ENCODE results near the gene USP24.

USP24 gene

DNA sequence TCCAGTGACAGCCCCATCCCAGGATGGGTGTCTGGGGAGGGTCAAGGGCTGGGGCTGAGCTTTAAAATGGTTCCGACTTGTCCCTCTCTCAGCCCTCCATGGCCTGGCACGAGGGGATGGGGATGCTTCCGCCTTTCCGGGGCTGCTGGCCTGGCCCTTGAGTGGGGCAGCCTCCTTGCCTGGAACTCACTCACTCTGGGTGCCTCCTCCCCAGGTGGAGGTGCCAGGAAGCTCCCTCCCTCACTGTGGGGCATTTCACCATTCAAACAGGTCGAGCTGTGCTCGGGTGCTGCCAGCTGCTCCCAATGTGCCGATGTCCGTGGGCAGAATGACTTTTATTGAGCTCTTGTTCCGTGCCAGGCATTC lies 151.6 kb downstream of the USP24 start:
- Histone ChIP-seq H3K9me3 (ENCODE audit: control insufficient read depth, insufficient read depth, low read length) (no peaks in the 10 kb centered on the region), H3K4me3 (ENCODE audit: low read length) (no peak overlapping the region), H3K27ac (ENCODE audit: low read length) (no peak overlapping the region), H3K36me3 (ENCODE audit: control insufficient read depth, insufficient read depth, low read length) (peaks cover 40% of the 10 kb centered on the region), H3K4me1 (ENCODE audit: control insufficient read depth, insufficient read depth, low read length) (no peaks in the 10 kb centered on the region), H3K27me3 (ENCODE audit: control insufficient read depth, insufficient read depth, low read length) (no peaks in the 10 kb centered on the region)
- DNase-seq (ENCODE audit: low read depth, low spot score), result no peak
- WGBS (ENCODE audit: insufficient coverage, insufficient read length), result no CpG with 5 or more reads among the region's 9 CpGs

DNA sequence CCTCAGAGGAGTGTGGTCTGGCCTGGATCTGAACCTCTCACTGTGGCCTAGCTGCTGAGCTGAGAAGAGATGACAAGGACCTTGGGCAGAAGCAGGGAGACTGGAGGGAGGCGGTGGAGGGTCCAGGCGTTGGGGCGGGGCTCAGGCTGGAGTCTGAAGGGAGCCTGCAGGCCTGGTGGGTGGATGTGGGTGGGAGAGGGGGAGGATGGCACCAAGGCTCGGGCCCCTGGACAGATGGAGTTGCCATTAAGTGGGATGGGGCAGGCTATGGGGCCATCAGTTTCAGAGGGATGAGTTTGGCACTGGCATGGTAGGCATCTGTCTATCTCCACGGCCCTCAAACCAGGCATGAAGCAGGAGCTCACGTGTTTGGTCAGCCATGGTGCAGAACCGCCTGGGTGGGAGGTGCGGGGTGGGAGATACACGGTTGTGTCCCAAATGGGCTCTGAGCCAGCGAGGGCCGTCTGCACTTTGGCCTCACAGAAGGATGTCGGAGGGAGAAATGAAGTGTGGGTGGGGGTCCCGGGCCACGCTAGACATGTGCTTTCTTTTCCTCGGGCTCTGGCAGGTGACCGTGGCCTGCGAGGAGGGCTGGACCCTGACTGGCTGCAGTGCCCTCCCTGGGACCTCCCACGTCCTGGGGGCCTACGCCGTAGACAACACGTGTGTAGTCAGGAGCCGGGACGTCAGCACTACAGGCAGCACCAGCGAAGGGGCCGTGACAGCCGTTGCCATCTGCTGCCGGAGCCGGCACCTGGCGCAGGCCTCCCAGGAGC lies 152.2 kb downstream of the USP24 start:
- Histone ChIP-seq H3K36me3 (ENCODE audit: control insufficient read depth, insufficient read depth, low read length) (peaks cover 41% of the 10 kb centered on the region), H3K27ac (ENCODE audit: low read length) (no peak overlapping the region), H3K4me1 (ENCODE audit: control insufficient read depth, insufficient read depth, low read length) (no peaks in the 10 kb centered on the region), H3K9me3 (ENCODE audit: control insufficient read depth, insufficient read depth, low read length) (no peaks in the 10 kb centered on the region), H3K27me3 (ENCODE audit: control insufficient read depth, insufficient read depth, low read length) (no peaks in the 10 kb centered on the region), H3K4me3 (ENCODE audit: low read length) (no peak overlapping the region)
- no peak for DNase-seq (ENCODE audit: low read depth, low spot score)
- WGBS (ENCODE audit: insufficient coverage, insufficient read length), result no CpG with 5 or more reads among the region's 29 CpGs

DNA sequence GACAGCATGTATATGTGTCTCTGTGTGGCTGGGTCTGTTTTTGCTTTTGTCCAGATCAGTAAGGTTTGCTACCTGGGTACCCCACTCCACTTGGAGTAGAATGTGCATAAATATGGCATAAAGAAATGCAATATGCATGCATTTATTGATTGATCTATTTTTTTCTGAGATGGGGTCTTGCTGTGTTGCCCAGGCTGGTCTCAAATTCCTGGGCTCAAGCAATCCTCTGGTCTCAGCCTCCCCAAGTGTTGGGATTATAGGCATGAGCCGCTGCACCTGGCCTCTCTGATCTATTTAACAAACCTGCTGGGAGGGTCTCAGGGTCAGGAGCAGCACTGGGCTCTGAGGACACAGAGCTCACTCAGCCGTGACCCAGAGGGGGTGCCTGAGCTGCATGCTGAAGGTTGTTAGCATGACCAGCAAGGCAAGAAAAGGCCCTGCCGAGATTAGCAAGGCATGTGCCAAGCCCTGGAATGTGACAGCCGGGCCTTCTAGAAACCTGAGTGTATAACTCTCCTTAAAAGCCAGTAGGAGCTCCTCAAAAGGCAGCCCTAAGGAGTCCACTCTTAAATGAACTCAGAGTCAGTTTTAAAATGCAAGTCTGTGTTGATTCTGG lies 153.3 kb downstream of the USP24 start:
- no peaks in the 10 kb centered on the region for H3K9me3 ChIP-seq (ENCODE audit: control insufficient read depth, insufficient read depth, low read length)
- no peak overlapping the region for H3K27ac ChIP-seq (ENCODE audit: low read length)
- H3K36me3 ChIP-seq (ENCODE audit: control insufficient read depth, insufficient read depth, low read length), result peaks cover 42% of the 10 kb centered on the region
- H3K27me3 ChIP-seq (ENCODE audit: control insufficient read depth, insufficient read depth, low read length), result no peaks in the 10 kb centered on the region
- DNase-seq (ENCODE audit: low read depth, low spot score), result no peak
- H3K4me1 ChIP-seq (ENCODE audit: control insufficient read depth, insufficient read depth, low read length), result no peaks in the 10 kb centered on the region
- no peak overlapping the region for H3K4me3 ChIP-seq (ENCODE audit: low read length)
- no CpG with 5 or more reads among the region's 4 CpGs for WGBS (ENCODE audit: insufficient coverage, insufficient read length)

DNA sequence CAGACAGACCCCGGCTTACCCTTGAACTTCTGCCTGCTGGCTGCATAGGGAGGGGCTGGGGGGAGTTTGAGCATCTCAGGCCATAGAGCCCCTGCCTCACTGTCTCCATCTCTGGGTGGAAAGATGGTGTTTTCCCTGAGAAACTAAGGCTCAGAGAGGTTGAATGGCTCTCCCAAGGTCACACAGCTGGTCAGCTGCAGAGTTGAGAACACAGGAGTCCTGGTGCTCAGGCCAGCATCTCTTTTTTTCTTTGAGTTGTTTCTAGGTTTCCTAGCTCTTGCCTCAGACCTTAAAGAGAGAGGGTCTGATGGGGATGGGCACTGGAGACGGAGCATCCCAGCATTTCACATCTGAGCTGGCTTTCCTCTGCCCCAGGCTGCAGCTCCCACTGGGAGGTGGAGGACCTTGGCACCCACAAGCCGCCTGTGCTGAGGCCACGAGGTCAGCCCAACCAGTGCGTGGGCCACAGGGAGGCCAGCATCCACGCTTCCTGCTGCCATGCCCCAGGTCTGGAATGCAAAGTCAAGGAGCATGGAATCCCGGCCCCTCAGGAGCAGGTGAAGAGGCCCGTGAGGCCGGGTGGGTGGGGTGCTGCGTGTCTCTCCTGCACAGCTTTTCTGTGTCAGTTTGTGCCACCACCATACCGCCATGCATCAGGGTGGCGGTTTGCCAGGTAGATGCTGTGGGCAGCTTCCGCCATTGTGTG lies 154.0 kb downstream of the USP24 start:
- no peaks in the 10 kb centered on the region for H3K9me3 ChIP-seq (ENCODE audit: control insufficient read depth, insufficient read depth, low read length)
- WGBS (ENCODE audit: insufficient coverage, insufficient read length), result no CpG with 5 or more reads among the region's 13 CpGs
- no peak for DNase-seq (ENCODE audit: low read depth, low spot score)
- H3K27ac ChIP-seq (ENCODE audit: low read length), result no peak overlapping the region
- no peak overlapping the region for H3K4me3 ChIP-seq (ENCODE audit: low read length)
- no peaks in the 10 kb centered on the region for H3K4me1 ChIP-seq (ENCODE audit: control insufficient read depth, insufficient read depth, low read length)
- H3K27me3 ChIP-seq (ENCODE audit: control insufficient read depth, insufficient read depth, low read length), result no peaks in the 10 kb centered on the region
- peaks cover 48% of the 10 kb centered on the region for H3K36me3 ChIP-seq (ENCODE audit: control insufficient read depth, insufficient read depth, low read length)

DNA sequence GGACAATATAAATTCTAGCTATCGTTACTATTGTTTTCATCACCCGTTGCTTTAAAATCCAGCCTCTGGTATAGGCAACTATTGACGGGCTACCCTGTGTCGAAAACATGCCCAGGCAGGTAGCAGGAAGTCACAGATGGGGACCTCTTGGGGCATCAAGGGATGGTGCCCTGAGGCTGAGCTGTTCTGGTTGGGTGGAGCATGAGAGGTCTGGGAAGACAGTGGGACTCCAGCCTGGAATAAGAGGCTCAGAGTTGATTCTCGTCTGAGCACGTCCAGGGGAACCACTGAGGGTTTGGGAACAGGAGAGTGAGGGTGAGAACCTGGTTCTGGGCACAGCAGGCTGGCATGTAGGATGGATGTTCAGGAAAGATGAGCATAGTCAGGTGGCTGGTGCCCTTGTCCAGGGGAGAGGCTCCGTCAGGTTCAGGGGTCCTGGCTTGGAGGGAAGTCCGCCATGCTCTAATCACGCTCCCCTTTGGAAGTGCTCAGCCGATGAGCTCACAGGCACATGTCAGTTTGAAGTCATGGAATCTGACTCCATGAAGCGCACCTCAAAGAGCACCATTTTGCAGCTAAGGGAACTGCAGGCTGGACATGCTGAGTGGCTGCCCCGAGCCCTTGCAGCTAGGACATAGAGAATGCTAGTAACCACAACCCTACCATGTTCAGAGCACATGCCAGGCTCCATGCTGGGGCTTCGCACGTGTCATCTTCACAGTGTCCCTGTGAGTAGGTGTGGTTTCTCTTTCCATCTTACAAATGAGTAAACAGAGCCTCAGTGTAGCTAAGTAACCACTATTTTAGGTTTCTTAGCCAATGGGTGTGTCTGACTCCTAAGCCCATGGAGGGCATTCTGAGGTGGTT lies 154.8 kb downstream of the USP24 start:
- no peaks in the 10 kb centered on the region for H3K27me3 ChIP-seq (ENCODE audit: control insufficient read depth, insufficient read depth, low read length)
- no peak for DNase-seq (ENCODE audit: low read depth, low spot score)
- H3K9me3 ChIP-seq (ENCODE audit: control insufficient read depth, insufficient read depth, low read length), result no peaks in the 10 kb centered on the region
- no peak overlapping the region for H3K4me3 ChIP-seq (ENCODE audit: low read length)
- WGBS (ENCODE audit: insufficient coverage, insufficient read length), result no CpG with 5 or more reads among the region's 14 CpGs
- no peak overlapping the region for H3K27ac ChIP-seq (ENCODE audit: low read length)
- H3K36me3 ChIP-seq (ENCODE audit: control insufficient read depth, insufficient read depth, low read length), result peaks cover 48% of the 10 kb centered on the region
- no peaks in the 10 kb centered on the region for H3K4me1 ChIP-seq (ENCODE audit: control insufficient read depth, insufficient read depth, low read length)

DNA sequence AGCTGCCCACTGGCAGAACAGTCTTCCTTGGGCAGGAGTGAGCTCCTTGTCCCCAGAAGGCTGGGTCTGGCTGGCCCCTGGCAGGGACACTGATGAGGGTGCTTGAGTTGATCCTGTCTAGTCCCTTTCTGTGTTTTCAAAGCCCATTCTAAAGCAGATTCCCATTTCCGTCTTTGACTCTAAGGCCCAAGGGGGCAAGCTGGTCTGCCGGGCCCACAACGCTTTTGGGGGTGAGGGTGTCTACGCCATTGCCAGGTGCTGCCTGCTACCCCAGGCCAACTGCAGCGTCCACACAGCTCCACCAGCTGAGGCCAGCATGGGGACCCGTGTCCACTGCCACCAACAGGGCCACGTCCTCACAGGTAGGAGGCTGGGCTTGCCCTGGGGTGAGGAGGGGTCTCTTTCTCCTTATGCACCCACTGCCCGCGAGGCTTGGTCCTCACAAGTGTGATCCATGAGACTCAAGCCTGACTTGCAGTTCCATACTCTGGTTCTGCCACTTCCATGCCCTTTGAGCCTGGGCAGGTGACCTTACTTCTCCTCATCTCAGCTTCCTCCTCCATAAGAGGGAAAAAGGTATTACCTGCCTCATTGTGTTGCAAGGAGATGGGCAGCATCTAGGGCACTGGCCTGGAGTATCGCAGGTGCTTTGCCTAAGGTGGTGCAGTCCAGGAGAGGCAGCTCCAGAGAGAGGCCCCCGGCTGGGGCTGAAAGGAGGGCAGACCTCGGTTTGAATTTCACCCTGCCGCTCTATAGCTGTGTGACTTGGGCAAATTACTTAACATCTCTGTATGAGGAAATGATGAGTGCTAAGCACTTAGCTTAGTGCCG lies 155.6 kb downstream of the USP24 start:
- Histone ChIP-seq H3K4me3 (ENCODE audit: low read length) (no peak overlapping the region), H3K27ac (ENCODE audit: low read length) (no peak overlapping the region), H3K4me1 (ENCODE audit: control insufficient read depth, insufficient read depth, low read length) (no peaks in the 10 kb centered on the region), H3K36me3 (ENCODE audit: control insufficient read depth, insufficient read depth, low read length) (peaks cover 48% of the 10 kb centered on the region), H3K27me3 (ENCODE audit: control insufficient read depth, insufficient read depth, low read length) (no peaks in the 10 kb centered on the region), H3K9me3 (ENCODE audit: control insufficient read depth, insufficient read depth, low read length) (no peaks in the 10 kb centered on the region)
- WGBS (ENCODE audit: insufficient coverage, insufficient read length), result no CpG with 5 or more reads among the region's 14 CpGs
- no peak for DNase-seq (ENCODE audit: low read depth, low spot score)

DNA sequence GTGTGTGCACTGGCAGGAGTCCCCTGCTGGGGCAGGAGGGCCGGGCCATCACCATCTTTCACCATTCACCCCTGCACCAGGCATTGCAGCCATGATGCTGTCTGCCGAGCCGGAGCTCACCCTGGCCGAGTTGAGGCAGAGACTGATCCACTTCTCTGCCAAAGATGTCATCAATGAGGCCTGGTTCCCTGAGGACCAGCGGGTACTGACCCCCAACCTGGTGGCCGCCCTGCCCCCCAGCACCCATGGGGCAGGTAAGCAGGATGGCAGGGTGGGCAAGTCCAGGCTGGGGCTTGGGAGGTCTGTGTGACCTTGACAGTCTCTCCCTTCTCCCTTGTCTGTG lies 157.2 kb downstream of the USP24 start:
- DNase-seq (ENCODE audit: low read depth, low spot score), result no peak
- H3K27me3 ChIP-seq (ENCODE audit: control insufficient read depth, insufficient read depth, low read length), result no peaks in the 10 kb centered on the region
- no CpG with 5 or more reads among the region's 6 CpGs for WGBS (ENCODE audit: insufficient coverage, insufficient read length)
- no peaks in the 10 kb centered on the region for H3K9me3 ChIP-seq (ENCODE audit: control insufficient read depth, insufficient read depth, low read length)
- no peak overlapping the region for H3K27ac ChIP-seq (ENCODE audit: low read length)
- peaks cover 46% of the 10 kb centered on the region for H3K36me3 ChIP-seq (ENCODE audit: control insufficient read depth, insufficient read depth, low read length)
- no peaks in the 10 kb centered on the region for H3K4me1 ChIP-seq (ENCODE audit: control insufficient read depth, insufficient read depth, low read length)
- H3K4me3 ChIP-seq (ENCODE audit: low read length), result no peak overlapping the region

DNA sequence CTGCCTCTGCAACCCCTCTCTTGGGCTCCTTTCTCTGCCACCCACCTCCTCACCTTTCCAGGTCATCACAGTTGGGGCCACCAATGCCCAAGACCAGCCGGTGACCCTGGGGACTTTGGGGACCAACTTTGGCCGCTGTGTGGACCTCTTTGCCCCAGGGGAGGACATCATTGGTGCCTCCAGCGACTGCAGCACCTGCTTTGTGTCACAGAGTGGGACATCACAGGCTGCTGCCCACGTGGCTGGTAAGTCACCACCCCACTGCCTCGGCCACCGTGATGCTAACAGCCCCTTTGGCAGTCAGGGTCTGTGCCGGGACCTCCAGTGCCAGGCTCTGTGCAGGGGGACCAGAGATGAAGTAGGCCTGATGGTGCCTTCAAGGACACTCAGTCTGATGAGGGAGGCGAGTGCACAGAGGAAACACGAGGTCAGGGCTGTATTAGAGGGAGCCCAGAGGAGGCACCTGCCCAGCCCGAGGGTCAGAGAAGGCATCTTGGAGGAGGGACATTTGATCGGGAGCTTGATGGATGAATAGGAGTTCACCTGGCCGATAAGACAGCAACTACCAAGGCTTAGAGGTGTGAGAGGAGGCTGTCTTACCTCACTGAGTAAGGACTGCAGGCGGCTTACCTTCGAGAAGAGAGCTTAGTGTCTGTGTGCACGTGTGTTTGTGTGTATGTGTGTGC lies 157.8 kb downstream of the USP24 start:
- no CpG with 5 or more reads among the region's 15 CpGs for WGBS (ENCODE audit: insufficient coverage, insufficient read length)
- no peaks in the 10 kb centered on the region for H3K4me1 ChIP-seq (ENCODE audit: control insufficient read depth, insufficient read depth, low read length)
- no peaks in the 10 kb centered on the region for H3K27me3 ChIP-seq (ENCODE audit: control insufficient read depth, insufficient read depth, low read length)
- H3K4me3 ChIP-seq (ENCODE audit: low read length), result no peak overlapping the region
- no peak for DNase-seq (ENCODE audit: low read depth, low spot score)
- no peak overlapping the region for H3K27ac ChIP-seq (ENCODE audit: low read length)
- H3K36me3 ChIP-seq (ENCODE audit: control insufficient read depth, insufficient read depth, low read length), result peaks cover 51% of the 10 kb centered on the region
- no peaks in the 10 kb centered on the region for H3K9me3 ChIP-seq (ENCODE audit: control insufficient read depth, insufficient read depth, low read length)

DNA sequence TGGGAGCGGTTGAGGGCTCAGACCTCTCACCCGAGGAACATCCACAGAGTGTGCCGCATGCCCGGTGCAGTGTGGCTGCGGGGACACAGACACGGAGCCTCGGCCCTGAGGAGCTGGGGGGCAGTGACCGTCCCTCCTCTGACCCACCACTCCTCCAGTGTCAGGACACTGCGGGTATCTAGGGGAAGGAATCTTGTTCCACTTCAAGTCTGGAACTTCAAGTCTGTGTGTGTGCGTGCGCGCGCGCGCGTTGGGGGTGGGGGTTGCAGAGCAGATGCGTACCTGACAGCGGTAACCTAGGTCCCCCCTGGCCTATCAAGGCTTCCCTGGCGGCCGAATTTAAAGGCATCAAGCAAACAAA lies 158.6 kb downstream of the USP24 start:
- no peak for DNase-seq (ENCODE audit: low read depth, low spot score)
- no peaks in the 10 kb centered on the region for H3K9me3 ChIP-seq (ENCODE audit: control insufficient read depth, insufficient read depth, low read length)
- H3K4me3 ChIP-seq (ENCODE audit: low read length), result no peak overlapping the region
- peaks cover 53% of the 10 kb centered on the region for H3K36me3 ChIP-seq (ENCODE audit: control insufficient read depth, insufficient read depth, low read length)
- no CpG with 5 or more reads among the region's 20 CpGs for WGBS (ENCODE audit: insufficient coverage, insufficient read length)
- no peaks in the 10 kb centered on the region for H3K4me1 ChIP-seq (ENCODE audit: control insufficient read depth, insufficient read depth, low read length)
- H3K27ac ChIP-seq (ENCODE audit: low read length), result no peak overlapping the region
- no peaks in the 10 kb centered on the region for H3K27me3 ChIP-seq (ENCODE audit: control insufficient read depth, insufficient read depth, low read length)

Measured in iPS DF 6.9 (cell line).